Measurements from ENCODE around the gene SDK1. TPM values are rescaled to one million over a fixed set of nuclear protein-coding genes. Genes with fewer than 3 reads are reported as not detected.

Gene SDK1
- total and polyA plus RNA-seq, 10 of the 15 experiments (the other 5 are each of a cell fraction or from before 2014, with no cell fraction given), result 0.14 to 0.33 TPM; not detected in 8

GRCh38 chr7:4162884-4163564 lies 862.0 kb downstream of the SDK1 start:
- no peaks in the 10 kb centered on the region for H3K36me3 ChIP-seq (ENCODE audit: control insufficient read depth in 2 of 2, insufficient read depth in 2 of 2, low read length in 1 of 2)
- ChIA-PET CTCF (no interaction called here), SMC1A (ENCODE audit: uncharacterized antibody, unreplicated experiment) (no interaction called here), POLR2A (no interaction called here), RAD21 (ENCODE audit: unreplicated experiment) (no interaction called here)
- in situ Hi-C loops (cut with MboI) (no loop called here), intact Hi-C loops (cut with micrococcal nuclease; ENCODE audit: unreplicated experiment) (no loop called here)
- no peak for ATAC-seq
- H3K79me2 ChIP-seq (ENCODE audit: control insufficient read depth, insufficient read depth, low read length), result no peaks in the 10 kb centered on the region
- H2AFZ ChIP-seq (ENCODE audit: control insufficient read depth, low read depth, low read length), result no peak overlapping the region
- no peaks in the 10 kb centered on the region for H3K27me3 ChIP-seq (replicated peaks in 1 of 2; ENCODE audit: control insufficient read depth in 2 of 2, insufficient read depth in 2 of 2, low read length in 1 of 2)
- no peak for TF ChIP-seq MXI1 (IDR thresholded peaks at IDR 0.05; ENCODE audit: low read depth, low read length)
- no peak for TF ChIP-seq CTCF (IDR thresholded peaks at IDR 0.05 in 2 of 3, conservative IDR thresholded peaks at IDR 0.05 in 1 of 3; ENCODE audit: control insufficient read depth in 2 of 3, extremely low read depth in 1 of 3, insufficient read depth in 1 of 3, low read depth in 3 of 3, low read length in 3 of 3)
- no peak for TF ChIP-seq PAX8 (IDR thresholded peaks at IDR 0.05)
- TF ChIP-seq SKIL (IDR thresholded peaks at IDR 0.05; ENCODE audit: low read depth, poor library complexity, severe bottlenecking), result no peak
- no peak for TF ChIP-seq EED (IDR thresholded peaks at IDR 0.05; ENCODE audit: low read depth)
- TF ChIP-seq EP300 (IDR thresholded peaks at IDR 0.05; ENCODE audit: borderline replicate concordance in 1 of 2, control insufficient read depth in 1 of 2, low read depth in 2 of 2, low read length in 2 of 2), result no peak
- TF ChIP-seq RELA (IDR thresholded peaks at IDR 0.05; ENCODE audit: borderline replicate concordance, partially characterized antibody), result no peak
- TF ChIP-seq ATF7 (IDR thresholded peaks at IDR 0.05; ENCODE audit: low read depth), result no peak
- TF ChIP-seq POU2F2 (IDR thresholded peaks at IDR 0.05; ENCODE audit: borderline replicate concordance, low read depth, low read length), result no peak
- no peak for TF ChIP-seq E2F4 (IDR thresholded peaks at IDR 0.05; ENCODE audit: low read depth, low read length)
- TF ChIP-seq BACH1 (IDR thresholded peaks at IDR 0.05; ENCODE audit: borderline replicate concordance), result no peak
- no peak for TF ChIP-seq TBL1XR1 (IDR thresholded peaks at IDR 0.05; ENCODE audit: low read depth, low read length)
- H4K20me1 ChIP-seq (ENCODE audit: control insufficient read depth, insufficient read depth), result no peaks in the 10 kb centered on the region
- no peaks in the 10 kb centered on the region for H3K4me1 ChIP-seq (ENCODE audit: control insufficient read depth, insufficient read depth, low read length)
- BruUV-seq (replicated peaks), result no TSS peak
- 38% methylated on average over 14 of the region's 14 CpGs for WGBS (ENCODE audit: insufficient coverage, insufficient replicate concordance, low lambda C conversion rate, missing lambda C conversion rate)
- H3K27ac ChIP-seq (ENCODE audit: control insufficient read depth, insufficient read depth), result no peak overlapping the region
- no peak overlapping the region for H3K4me2 ChIP-seq (ENCODE audit: control insufficient read depth, insufficient read depth)
- H3K4me3 ChIP-seq, result no peak overlapping the region
- H3K9me3 ChIP-seq (replicated peaks; ENCODE audit: control insufficient read depth, insufficient read depth, low read length), result no peaks in the 10 kb centered on the region; the same call in 2 of the 3 replicates
- FAIRE-seq, result no peak
- H3K9ac ChIP-seq (ENCODE audit: control insufficient read depth, insufficient read depth, low read length), result no peak overlapping the region
- DNase-seq (ENCODE audit: low read depth, low spot score), result no peak

All from GM12878 (cell line).